ENCODE results near the gene TRAIP.

The TRAIP gene

GRCh38 chr3:49780080-49780974 is 76.0 kb downstream of the TRAIP start:
- DNase-seq (ENCODE audit: extremely low spot score) = no peak
- ChIA-PET CTCF (no interaction called here), POLR2A (no interaction called here)
- no peak for TF ChIP-seq ELF4 (IDR thresholded peaks at IDR 0.05)
- no peak for TF ChIP-seq NFRKB (IDR thresholded peaks at IDR 0.05)
- TF ChIP-seq L3MBTL2 (conservative IDR thresholded peaks at IDR 0.05) = no peak
- TF ChIP-seq TARDBP (IDR thresholded peaks at IDR 0.05) = no peak
- no peak for TF ChIP-seq SUZ12 (IDR thresholded peaks at IDR 0.05)
- TF ChIP-seq HDGF (IDR thresholded peaks at IDR 0.05; ENCODE audit: borderline replicate concordance) = no peak

- ChIA-PET CTCF (no interaction called here), POLR2A (no interaction called here)
- no peak for DNase-seq (ENCODE audit: extremely low spot score)
- TF ChIP-seq FOXA1 (IDR thresholded peaks at IDR 0.05) (no peak), HDGF (IDR thresholded peaks at IDR 0.05; ENCODE audit: borderline replicate concordance) (no peak), SP1 (IDR thresholded peaks at IDR 0.05) (no peak), ZNF384 (IDR thresholded peaks at IDR 0.05) (no peak), FOXK2 (IDR thresholded peaks at IDR 0.05) (no peak), TARDBP (IDR thresholded peaks at IDR 0.05) (no peak), PKNOX1 (IDR thresholded peaks at IDR 0.05) (no peak), BHLHE40 (IDR thresholded peaks at IDR 0.05; ENCODE audit: borderline replicate concordance) (no peak), ELF4 (IDR thresholded peaks at IDR 0.05) (no peak), SUZ12 (IDR thresholded peaks at IDR 0.05) (no peak), ARNT (IDR thresholded peaks at IDR 0.05) (no peak)
Observed at GRCh38 chr3:49779358-49780079, 76.8 kb downstream of the TRAIP start.
